ENCODE measurements around the gene TAF1B.
"Not testable (repeated sequence)": the region's sequence is repeated elsewhere in the genome, so short reads cannot be mapped to it uniquely, and the experiment has no call there.

Gene TAF1B

GRCh38 chr2:9885036-9885684 is 41.9 kb downstream of the TAF1B start:
- DNase-seq (ENCODE audit: low spot score): no peak

GRCh38 chr2:9887513-9887912 is 44.2 kb downstream of the TAF1B start:
- DNase-seq (ENCODE audit: low spot score): no peak

GRCh38 chr2:9889812-9890261 is 46.6 kb downstream of the TAF1B start:
- DNase-seq (ENCODE audit: low spot score): peak; percentile 16

GRCh38 chr2:9892236-9892635 is 49.0 kb downstream of the TAF1B start:
- DNase-seq (ENCODE audit: low spot score): no peak

GRCh38 chr2:9895669-9896590 is 52.7 kb downstream of the TAF1B start:
- no peak for DNase-seq (ENCODE audit: low spot score)

GRCh38 chr2:9897331-9897737 is 54.1 kb downstream of the TAF1B start:
- no peak for DNase-seq (ENCODE audit: low spot score)

GRCh38 chr2:9897846-9898245 is 54.6 kb downstream of the TAF1B start:
- DNase-seq (ENCODE audit: low spot score): no peak

GRCh38 chr2:9905413-9905812 is 62.1 kb downstream of the TAF1B start:
- no peak for DNase-seq (ENCODE audit: low spot score)

GRCh38 chr2:9907402-9907801 is 64.1 kb downstream of the TAF1B start:
- no peak for DNase-seq (ENCODE audit: low spot score)

GRCh38 chr2:9908639-9909038 is 65.4 kb downstream of the TAF1B start:
- DNase-seq (ENCODE audit: low spot score): no peak

- no peak for DNase-seq (ENCODE audit: low spot score)
These were observed 65.8 kb downstream of the TAF1B start for GRCh38 chr2:9909106-9909505.

- no peak for DNase-seq (ENCODE audit: low spot score)
These were observed 67.4 kb downstream of the TAF1B start for GRCh38 chr2:9910699-9911098.

- DNase-seq (ENCODE audit: low spot score): no peak
These were observed 69.2 kb downstream of the TAF1B start for GRCh38 chr2:9912468-9912867.

- DNase-seq (ENCODE audit: low spot score): no peak
These were observed 71.3 kb downstream of the TAF1B start for GRCh38 chr2:9914384-9915065.

GRCh38 chr2:9918275-9918674 is 75.0 kb downstream of the TAF1B start:
- no peak for DNase-seq (ENCODE audit: low spot score)

GRCh38 chr2:9919512-9919911 is 76.2 kb downstream of the TAF1B start:
- no peak for DNase-seq (ENCODE audit: low spot score)

GRCh38 chr2:9927020-9927419 is 83.7 kb downstream of the TAF1B start:
- DNase-seq (ENCODE audit: low spot score): not testable (repeated sequence)

- no peak for DNase-seq (ENCODE audit: low spot score)
These were observed 94.0 kb downstream of the TAF1B start for GRCh38 chr2:9937258-9937657.

GRCh38 chr2:9937968-9938367 is 94.7 kb downstream of the TAF1B start:
- no peak for DNase-seq (ENCODE audit: low spot score)

GRCh38 chr2:9939587-9940485 is 96.6 kb downstream of the TAF1B start:
- no peak for DNase-seq (ENCODE audit: low spot score)

GRCh38 chr2:9941196-9941995 is 98.1 kb downstream of the TAF1B start:
- no peak for DNase-seq (ENCODE audit: low spot score)
